Stimulated activated CD4-positive, alpha-beta T cell treated with anti-CD3 and anti-CD28 coated beads, Interleukin-4, amount 100 ng/mL, for 1 hour (primary cell): ENCODE results near the gene ELMO2.

ENCODE experiments used
- DNase-seq: peaks from one replicate; pipeline ENCODE4 v3.0.0-alpha.2; 2020

Gene ELMO2

DNA sequence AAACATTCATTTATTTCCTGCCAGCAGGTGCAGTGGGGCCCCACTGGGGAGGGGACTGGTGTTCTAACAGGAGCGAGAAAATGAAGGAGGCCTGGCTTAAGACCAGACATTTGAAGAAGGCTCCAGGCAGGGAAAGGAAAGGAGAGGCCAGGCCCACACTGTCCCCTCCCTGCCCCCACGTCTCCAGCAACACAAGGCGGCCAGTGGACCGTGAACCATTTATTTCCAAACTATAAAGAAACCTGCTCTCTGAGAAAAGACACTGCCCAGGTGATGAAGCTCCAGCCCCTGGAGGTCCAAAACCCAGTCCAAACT lies 56.7 kb downstream of the ELMO2 start:
- DNase-seq = no peak

DNA sequence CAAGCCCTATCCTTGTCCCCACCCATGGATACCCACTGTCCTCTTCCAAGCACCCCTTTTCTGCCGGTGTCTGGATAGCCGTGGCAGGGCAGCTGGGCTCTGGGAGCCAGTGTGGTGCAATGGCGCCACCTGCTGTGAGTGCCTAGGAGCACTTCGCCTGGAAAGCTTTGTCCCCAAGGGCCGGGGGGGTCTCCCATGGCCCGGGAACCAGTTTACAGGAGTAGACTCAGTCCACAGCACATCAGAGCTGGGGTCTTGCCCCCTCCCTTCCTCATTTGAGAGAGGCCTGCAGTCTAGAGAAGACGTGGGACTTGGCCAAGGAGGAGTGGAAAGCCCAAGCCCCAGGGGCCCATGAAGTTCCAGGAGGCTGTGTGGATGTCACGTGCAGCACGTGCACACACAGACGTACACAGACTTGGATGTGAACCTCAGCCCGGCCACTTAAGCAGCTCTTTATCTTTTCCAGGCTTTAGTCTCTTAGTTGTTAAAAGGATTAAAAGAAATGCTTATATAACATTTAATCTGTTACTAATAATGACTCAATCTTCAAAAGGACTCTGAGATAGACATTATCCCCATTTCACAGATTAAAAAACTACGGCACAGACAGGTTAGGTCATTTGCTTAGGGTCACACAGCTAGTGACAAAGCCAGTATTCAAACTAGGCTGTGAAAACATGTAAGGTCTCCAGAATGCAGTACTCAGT lies 57.2 kb downstream of the ELMO2 start:
- peak; percentile 46 for DNase-seq

- DNase-seq = no peak
Measured at GRCh38 chr20:46347841-46348803, 58.3 kb downstream of the ELMO2 start.

DNA sequence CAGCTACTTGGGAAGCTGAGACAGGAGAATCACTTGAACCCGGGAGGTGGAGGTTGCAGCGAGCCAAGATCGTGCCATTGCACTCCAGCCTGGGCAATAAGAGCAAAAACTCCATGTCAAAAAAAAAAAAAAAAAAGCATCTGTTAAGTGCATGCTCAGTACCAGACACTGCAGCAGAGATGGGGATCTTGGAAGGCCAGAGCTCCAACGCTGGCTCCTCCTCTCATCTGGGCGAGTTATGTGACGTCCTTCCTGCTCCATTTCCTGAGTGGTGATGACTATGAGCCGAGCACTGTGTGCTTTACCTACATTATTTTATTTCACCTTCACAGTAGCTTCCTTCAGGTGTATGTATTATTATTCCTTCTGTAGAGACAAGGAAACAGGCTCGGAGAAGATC lies 59.6 kb downstream of the ELMO2 start:
- DNase-seq = no peak

DNA sequence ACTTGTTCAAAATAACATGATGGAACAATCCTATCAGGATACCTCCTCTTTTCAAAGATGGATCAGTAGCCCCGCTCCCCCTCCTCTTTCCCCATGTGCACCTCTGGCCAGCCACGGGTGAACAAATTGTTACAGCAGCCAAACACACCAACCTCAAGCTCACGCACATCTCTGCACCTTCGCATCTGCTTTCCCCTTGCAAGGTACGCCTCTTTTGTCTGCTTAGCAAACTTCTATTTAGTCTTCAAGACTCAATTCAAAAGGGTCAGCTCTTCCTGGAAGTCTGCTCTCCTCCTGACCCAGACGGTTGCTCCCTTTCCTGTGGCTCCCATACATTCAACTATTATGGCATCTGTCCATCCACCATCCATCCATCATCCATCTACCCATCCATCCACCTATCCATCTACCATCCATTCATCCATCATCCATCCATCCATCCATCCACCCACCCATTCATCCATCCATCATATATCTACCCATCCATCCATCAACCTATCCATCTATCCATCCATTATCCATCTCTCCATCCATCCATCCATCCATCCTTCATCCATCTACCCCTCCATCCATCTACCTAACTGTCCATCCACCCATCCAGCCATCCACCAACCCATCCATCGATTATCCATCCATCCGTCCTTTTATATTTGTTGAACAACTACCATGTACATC lies 61.8 kb downstream of the ELMO2 start:
- no peak for DNase-seq

DNA sequence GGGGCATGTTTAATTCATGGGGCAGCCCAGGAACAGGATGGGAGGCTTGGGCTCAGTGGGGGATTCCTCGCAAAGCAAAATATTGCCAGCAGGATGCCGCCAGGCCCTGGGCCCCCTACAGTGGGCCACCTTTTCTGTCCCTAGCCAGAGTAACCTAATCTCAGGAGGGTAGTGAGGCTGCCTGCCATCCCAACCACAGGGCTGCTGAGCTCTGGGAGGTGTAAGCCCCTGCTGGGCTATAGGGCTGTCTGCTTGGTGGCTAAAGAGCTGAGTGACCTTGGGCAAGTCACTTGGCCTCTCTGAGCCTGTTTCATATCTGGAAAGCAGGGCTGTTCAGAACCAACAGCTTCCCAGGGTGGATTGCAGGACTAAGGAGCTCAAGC lies 62.4 kb downstream of the ELMO2 start:
- DNase-seq = no peak

- no peak for DNase-seq
Measured at GRCh38 chr20:46343348-46343974, 63.0 kb downstream of the ELMO2 start.

DNA sequence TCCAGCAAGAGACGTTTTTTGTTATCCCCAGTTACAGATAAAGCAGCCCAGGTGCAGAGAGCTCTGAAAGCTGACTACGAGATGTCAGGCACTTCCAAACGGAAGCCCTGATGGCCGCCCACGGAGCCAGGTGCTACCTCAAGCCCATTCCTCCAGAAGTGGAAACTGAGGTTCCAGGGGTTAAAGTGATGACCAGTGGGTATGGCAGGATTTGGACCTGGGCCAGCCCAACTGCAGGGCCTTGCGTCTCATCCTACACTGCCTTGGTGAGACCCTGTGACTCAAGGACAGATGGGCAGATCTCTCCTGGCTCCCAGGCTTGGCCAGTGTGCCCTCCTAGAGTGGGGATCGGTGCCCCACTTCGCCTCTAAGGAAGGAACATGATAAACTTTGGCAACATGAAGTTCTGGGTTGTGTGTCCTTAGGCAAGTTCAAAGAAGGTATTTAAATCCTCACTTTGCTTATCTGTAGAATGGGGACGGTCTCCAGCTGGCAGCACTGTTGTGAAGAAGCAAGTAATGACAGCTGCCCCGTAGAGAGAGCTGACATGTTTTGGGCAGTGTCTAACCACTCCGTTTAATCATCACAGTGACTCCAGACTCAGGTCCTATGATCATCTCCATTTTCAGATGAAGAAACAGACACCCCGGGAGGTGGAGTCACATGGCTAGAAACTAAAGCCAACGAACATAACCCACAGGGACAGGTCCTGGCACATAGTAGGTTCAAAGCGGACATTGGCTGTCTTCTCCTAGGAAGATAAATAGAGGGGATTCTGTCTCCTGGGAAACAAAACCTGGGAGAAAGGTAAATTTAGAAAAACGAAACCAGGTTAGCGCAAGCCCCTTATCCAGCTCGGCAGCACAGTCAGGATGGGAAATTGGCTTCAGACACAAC lies 63.7 kb downstream of the ELMO2 start:
- DNase-seq = no peak

DNA sequence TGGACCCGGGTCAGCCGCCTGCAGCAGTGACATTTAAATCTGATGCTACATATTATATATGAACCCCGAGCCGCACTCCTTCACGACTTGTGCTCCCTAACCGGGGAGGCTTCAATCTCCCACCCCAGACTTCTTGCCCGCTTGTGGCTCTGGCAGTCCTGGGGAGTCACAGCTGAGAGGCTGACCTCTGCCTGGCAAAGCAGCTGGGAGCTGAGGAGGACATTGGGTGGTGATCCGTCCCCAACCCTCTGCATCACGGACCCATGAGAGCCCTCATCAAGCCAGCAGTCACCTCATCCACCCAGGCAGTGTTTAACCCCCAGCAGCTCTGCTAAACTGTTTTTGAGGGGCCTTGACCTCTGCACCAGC lies 64.4 kb downstream of the ELMO2 start:
- DNase-seq = no peak

DNA sequence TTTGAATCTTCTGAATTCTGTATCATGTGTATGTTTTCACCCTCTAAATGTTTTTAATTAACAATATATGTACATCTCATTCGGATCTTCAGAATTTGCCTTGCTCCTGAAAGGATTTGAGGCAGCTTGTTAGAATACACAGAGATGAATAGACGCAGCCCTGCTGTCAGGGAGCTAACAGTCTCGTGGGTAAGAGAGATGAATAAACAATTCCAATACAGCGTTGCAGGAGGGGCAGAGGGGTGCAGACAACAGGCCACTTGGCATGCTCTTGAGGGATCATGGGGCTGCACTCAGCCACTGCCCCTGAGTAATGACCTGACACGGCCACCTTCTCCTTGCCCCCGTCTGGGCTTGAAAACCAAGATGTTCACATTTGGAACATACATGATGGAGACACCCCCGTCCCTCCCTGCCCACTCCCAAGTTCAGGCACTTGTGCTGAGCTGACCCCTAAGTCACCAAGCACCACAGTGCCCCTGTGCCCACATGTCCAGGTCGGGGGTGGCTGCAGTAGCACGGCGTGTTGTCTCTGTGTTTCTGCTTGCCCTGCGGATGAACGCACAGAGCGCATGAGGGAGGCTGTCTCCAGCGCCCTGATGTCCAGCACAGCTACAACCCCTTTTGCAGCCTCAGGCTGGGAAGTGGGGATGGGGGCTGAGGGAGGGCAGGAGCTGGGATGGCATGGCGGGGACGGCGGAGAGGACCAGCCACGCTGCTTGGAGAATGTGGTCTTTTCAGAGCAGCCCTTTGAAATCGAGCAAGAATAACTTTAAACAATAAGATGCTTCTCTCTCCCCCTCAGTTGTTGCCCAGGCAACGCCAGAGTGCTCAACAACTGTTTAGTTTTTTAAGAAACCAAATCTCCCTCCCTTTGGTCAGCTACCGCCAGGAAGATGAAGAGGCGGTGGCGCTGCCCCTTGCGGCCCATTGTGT lies 65.1 kb downstream of the ELMO2 start:
- no peak for DNase-seq

DNA sequence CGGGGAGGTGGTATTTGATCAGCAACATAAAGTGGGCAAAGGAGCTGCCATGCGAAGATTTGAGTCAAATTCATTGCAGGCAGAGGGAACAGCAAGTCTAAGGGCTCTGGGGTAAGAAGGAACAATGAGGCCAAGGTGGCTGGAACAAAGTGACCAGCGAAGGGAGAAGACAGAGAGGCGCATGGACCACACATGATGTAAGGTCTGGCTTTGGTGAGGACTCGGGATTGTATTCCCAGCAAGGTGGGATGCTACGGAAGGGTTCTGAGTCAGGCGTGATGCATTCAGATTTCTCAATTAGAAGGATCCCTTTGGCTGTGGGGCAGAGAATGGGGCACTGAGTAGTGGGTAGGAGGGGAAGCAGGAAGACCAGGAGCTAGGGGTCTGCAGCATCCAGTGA lies 67.4 kb downstream of the ELMO2 start:
- DNase-seq = no peak

DNA sequence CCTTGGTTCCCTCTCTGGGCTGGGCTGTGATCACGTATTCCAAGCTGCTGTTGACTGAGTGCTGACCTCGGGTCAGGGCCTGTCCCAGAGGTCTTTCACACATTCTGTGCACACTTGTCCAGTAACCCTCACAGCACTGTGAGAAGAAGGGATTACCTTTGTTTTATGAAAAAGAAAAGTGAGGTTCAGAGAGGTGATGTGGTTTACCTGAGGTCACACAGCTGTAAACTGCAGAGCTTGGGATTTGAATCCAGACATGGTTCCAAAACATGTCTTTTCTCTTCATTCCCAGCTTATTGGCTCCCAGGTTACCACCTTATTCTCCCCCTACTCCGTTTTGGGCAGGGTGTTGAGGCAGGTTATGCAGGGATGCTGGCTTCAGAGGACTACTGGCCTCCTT lies 69.7 kb downstream of the ELMO2 start:
- no peak for DNase-seq

DNA sequence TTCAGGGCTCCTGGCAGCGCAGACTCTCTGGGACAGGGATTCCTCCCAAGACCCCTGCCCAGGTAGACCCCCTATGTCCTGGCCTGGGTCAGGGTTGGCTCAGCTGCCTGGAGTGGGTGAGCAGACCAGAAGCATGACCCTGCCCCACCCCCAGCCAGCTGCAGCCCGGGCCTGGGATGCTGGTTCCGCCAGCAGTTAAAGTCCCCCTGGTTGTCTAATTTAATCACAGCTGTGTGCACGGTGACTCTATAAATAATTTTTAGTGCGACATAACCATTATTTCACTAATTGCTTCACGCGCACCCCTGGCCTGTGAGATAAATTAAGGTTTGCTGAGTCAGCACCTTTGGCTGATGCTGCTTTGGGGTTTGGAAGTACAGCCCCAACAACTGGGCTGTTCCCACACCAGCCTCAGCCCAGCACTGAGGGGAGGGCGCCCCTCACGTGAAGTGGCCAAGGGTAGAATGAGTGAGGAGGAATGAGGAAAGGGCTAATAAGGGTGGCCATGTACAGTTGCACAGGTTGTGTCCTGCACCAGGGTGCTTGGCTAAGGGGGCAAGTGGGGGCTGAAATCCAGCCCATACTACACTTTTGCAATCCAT lies 72.0 kb downstream of the ELMO2 start:
- no peak for DNase-seq

DNA sequence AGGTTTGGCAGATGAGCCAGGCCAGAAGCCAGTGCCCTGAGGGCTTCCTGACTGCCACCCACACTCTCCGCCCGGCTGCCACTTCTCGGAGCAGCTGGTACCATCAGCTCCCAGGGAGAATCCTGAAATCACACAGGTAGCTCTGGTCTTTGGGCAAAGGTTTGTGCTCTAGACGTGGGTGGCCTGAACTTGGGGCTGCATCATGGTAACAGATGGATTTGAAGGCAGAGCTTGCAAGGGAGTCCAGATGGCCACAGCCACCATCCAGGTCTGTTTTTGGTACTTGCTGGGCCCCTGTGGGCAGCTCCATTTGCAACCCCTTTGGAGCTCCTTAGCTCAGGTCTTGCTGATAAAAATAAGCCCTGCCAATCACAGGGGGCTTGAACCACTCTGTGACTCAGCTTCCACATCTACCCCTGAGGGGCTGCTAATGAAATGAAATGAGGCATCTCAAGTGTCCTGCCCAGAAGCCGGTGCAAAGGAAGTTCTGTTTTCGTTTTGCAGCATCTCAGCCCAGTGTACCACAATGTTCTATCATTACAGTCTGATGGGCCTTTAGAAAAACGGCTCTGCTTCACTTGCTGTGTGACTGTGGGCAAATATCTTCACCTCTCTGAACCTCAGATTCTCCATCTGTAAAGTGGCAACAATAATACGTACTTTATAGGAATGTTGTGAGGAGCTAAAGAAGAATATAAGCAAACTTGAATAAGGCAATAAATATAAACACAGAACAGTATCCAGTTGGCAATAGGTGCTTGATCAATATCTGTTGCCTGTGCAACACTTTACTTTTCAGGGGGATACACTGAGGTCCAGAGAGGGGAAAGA lies 73.0 kb downstream of the ELMO2 start:
- DNase-seq = no peak

GRCh38 chr20:46332373-46333160 lies 73.8 kb downstream of the ELMO2 start:
- no peak for DNase-seq

DNA sequence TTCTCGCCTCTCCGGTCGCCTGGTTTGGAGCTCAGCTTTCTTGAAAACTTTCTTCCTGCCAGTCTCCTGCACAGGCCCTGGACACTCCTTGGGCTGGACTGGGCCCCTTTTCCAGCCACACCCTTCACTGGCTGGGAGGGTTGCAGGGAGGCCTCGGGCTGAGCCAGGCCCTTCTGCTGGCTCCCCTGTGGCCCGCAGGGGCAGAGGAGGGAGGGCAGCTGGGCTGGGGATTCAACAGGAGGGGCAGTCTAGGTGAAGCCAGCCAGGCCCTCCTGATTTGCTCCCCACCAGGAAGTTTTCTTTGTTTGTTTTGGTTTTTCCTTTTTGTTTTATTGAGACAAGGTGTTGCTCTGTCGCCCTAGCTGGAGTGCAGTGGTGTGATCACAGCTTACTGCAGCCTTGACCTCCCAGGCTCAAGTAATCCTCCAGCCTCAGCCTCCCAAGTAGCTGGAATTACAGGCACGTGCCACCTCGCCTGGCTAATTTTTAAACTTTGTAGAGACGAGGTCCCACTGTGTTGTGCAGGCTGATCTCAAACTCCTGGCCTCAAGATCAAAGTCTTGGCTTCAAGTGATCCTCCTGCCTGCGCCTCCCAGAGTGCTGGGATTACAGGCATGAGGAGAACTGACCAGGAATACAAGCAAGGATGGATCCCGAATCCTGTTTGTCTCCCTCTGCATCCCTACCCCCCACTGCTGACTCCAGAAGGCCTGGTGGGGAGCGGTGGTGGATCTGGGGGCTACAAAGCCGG lies 74.6 kb downstream of the ELMO2 start:
- DNase-seq = no peak

DNA sequence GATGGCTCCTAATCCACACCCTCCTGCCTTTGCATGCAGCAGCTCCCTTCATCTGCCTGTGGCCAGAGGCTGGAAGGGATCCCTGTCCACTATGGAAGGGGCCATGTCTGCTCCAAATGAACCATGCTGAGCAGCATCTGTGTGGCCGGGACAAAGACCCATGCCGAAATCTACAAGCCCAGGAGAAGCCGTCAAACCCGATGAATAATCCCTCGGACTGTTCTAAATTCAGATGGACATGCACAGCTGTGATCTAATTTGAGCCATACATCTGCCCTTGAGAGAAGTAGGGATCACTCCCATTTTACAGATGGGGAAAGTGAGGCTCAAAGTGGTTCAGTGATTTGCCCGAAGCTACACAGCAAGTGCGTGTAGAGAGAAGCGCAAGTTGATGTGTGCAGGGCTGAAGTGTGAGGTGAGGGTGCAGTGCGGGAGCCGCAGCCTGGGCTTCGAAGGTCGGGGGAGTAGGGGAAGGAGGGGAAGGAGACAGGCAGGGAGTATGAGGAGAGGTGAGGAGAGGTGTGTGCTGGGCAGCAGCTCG lies 75.5 kb downstream of the ELMO2 start:
- DNase-seq = no peak
